K562 (cell line): ENCODE measurements around the gene GUK1. TPM values are rescaled to one million over a fixed set of nuclear protein-coding genes. Genes with fewer than 3 reads are reported as not detected.
A peak's percentile ranks its signal among the peaks of the same experiment; 100 is the strongest.

Experiments used
- BHLHE40 ChIP-seq: IDR thresholded peaks from 2 replicates; pipeline ENCODE4 v1.6.1; 2011; ENCODE audit warnings: low read length, improper control_type of control experiment
- C11orf30 ChIP-seq: fragments of 450-650 bp; IDR thresholded peaks from 2 replicates; pipeline ENCODE4 v1.6.1; 2016; ENCODE audit warnings: low read depth, mild to moderate bottlenecking
- CREM ChIP-seq: IDR thresholded peaks from 2 replicates; pipeline ENCODE4 v1.6.1; 2014; ENCODE audit warnings: antibody characterized with exemption, low read depth
- ERF ChIP-seq: fragments of 450-650 bp; formaldehyde crosslinking; IDR thresholded peaks from 2 replicates; pipeline ENCODE4 v1.4.0; 2020; ENCODE audit warnings: mild to moderate bottlenecking, mixed read lengths
- FOXK2 ChIP-seq, 2 experiments: fragments of 450-650 bp; IDR thresholded peaks in 1 of 2; conservative IDR thresholded peaks in 1 of 2; 2 replicates each; pipeline ENCODE4 v1.6.1; 2016; ENCODE audit warnings: low read depth in 2 of 2, mild to moderate bottlenecking in 1 of 2
- HDAC2 ChIP-seq: fragments of 450-650 bp; IDR thresholded peaks from 2 replicates; pipeline ENCODE4 v1.6.1; 2016; ENCODE audit warnings: mild to moderate bottlenecking
- HLTF ChIP-seq: fragments of 450-650 bp; IDR thresholded peaks from 2 replicates; pipeline ENCODE4 v1.6.1; 2016
- IRF2 ChIP-seq: sonication (generic); formaldehyde crosslinking; IDR thresholded peaks from 2 replicates; pipeline ENCODE4 v1.8.1; 2022; ENCODE audit warnings: mild to moderate bottlenecking, missing genetic modification reagents
- LEF1 ChIP-seq: fragments of 450-650 bp; IDR thresholded peaks from 2 replicates; pipeline ENCODE4 v1.6.1; 2016; ENCODE audit warnings: mild to moderate bottlenecking
- MEF2A ChIP-seq: IDR thresholded peaks from 2 replicates; pipeline ENCODE4 v1.6.1; 2011; ENCODE audit warnings: low read depth, mild to moderate bottlenecking, low read length, moderate library complexity; ENCODE audit not compliant: control insufficient read depth
- NFE2 ChIP-seq: IDR thresholded peaks from 2 replicates; pipeline ENCODE4 v1.6.1; 2014; ENCODE audit warnings: antibody characterized with exemption, low read depth
- PML ChIP-seq: IDR thresholded peaks from 2 replicates; pipeline ENCODE4 v1.6.1; 2012; ENCODE audit warnings: low read length, inconsistent platforms
- TAL1 ChIP-seq: fragments of 450-650 bp; IDR thresholded peaks from 2 replicates; pipeline ENCODE4 v1.6.1; 2016; ENCODE audit warnings: mild to moderate bottlenecking
- TARDBP ChIP-seq: fragments of 450-650 bp; IDR thresholded peaks from 2 replicates; pipeline ENCODE4 v1.6.1; 2016
- TEAD4 ChIP-seq, 2 experiments: sonication (generic) in 1 of 2; formaldehyde crosslinking in 1 of 2; IDR thresholded peaks; 2 replicates each; pipeline versions ENCODE4 v1.6.1 to v1.8.0; 2012 to 2022; ENCODE audit warnings: borderline replicate concordance in 1 of 2, inconsistent platforms in 1 of 2, low read length in 1 of 2, mild to moderate bottlenecking in 1 of 2, missing genetic modification reagents in 1 of 2
- ZNF174 ChIP-seq: fragments of 250-450 bp; sonication (Bioruptor Pico); IDR thresholded peaks from 2 replicates; pipeline ENCODE4 v1.4.0; 2020; ENCODE audit warnings: mild to moderate bottlenecking
- ZNF3 ChIP-seq: fragments of 250-450 bp; sonication (Bioruptor Pico); IDR thresholded peaks from 2 replicates; pipeline ENCODE4 v1.5.0; 2021; ENCODE audit warnings: mild to moderate bottlenecking, moderate library complexity
- ZNF668 ChIP-seq: fragments of 250-450 bp; sonication (Bioruptor Pico); IDR thresholded peaks from 2 replicates; pipeline ENCODE4 v1.8.0; 2022; ENCODE audit warnings: mild to moderate bottlenecking, inconsistent platforms
- polyA plus RNA-seq, 8 experiments: library from polyadenylated mRNA; depleted of rRNA in 4 of 8; stranded (reverse) in 5 of 8; unstranded in 3 of 8; fragments of >200 nt; fragmentation: Nextera tagmentation in 2 of 8; fragmentation: Illumina TruSeq in 1 of 8; extraction: Ambion mirVana in 2 of 8; extraction: Trizol in 1 of 8; gene quantifications; 2 replicates each; pipeline versions ENCODE4 v1.2.1 to v1.2.3, GENCODE V29; 2011 to 2014; ENCODE audit warnings: inconsistent platforms in 1 of 8, missing spikeins in 1 of 8
- total RNA-seq, 7 experiments: library from RNA; depleted of rRNA in 6 of 7; stranded (reverse); fragments of >200 nt in 6 of 7; fragmentation: Illumina TruSeq in 2 of 7; extraction: Trizol in 2 of 7; gene quantifications; 2 replicates each; pipeline versions ENCODE4 v1.2.1 to v1.2.3, GENCODE V29; 2011 to 2021; ENCODE audit warnings: low replicate concordance in 1 of 7
- TF ChIP-seq, protein P1 (sequence below): fragments of 200-800 bp; sonication (Bioruptor generic); IDR thresholded peaks from 2 replicates; pipeline ENCODE4 v1.6.1; 2016; ENCODE audit warnings: missing genetic modification characterization, missing compliant biosample characterization
- TF ChIP-seq, protein P2 (sequence below): fragments of 450-650 bp; formaldehyde crosslinking; IDR thresholded peaks from 2 replicates; pipeline ENCODE4 v1.4.0; 2020; ENCODE audit warnings: mild to moderate bottlenecking, moderate library complexity
- TF ChIP-seq, protein P3 (sequence below): fragments of 450-650 bp; IDR thresholded peaks from 2 replicates; pipeline ENCODE4 v1.6.1; 2016; ENCODE audit warnings: low read depth, mild to moderate bottlenecking, moderate library complexity

The GUK1 gene
- total and polyA plus RNA-seq, 9 of the 15 experiments (the other 6 are each of a cell fraction or from before 2014, with no cell fraction given) = 7.0 to 331 (median 132) TPM

DNA sequence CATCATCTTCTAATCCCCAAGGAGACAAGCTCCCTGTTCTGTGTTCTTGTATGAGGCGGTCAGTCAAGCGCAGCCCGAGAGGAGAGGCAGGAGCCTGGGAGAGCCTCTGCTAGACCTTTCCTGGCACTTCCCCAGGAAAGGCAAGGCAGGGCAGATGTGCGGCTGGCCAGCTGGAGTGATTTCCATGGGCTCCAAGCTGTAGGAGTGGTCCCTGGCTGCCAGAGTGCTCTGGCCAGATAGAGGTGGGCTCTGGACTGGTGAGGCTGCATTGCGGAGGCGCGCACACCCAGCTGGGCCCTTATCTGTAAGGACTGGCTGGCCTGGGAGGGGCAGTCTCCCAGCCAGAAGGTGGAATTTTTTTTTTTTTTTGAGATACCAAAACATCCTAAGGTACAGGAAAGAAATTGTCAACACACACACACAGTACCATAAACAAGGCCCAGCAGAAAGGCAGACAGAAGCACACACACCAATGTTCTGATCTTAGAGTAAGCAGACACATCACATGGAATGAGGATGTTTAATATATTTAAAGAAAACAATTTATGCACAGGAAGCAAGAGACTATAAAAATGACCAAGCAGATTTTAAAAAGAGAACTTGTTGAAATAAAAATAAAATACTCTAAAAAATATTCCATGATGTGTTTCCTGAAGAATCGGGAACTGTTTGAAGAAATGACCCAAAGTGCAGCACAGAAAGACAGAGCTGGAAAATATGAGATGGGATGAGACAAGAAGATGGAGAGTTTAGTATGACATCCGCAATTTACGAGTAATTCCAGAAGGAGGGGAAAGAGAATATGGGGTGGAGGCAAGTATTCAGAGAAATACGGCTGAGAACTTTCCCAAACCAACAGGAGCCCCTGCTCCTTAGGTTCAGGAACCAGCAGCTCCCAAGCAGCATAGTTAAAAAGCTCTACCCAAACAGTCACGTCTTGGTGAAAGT lies 38.9 kb downstream of the GUK1 start (continued):
- TF ChIP-seq, protein P1, sequence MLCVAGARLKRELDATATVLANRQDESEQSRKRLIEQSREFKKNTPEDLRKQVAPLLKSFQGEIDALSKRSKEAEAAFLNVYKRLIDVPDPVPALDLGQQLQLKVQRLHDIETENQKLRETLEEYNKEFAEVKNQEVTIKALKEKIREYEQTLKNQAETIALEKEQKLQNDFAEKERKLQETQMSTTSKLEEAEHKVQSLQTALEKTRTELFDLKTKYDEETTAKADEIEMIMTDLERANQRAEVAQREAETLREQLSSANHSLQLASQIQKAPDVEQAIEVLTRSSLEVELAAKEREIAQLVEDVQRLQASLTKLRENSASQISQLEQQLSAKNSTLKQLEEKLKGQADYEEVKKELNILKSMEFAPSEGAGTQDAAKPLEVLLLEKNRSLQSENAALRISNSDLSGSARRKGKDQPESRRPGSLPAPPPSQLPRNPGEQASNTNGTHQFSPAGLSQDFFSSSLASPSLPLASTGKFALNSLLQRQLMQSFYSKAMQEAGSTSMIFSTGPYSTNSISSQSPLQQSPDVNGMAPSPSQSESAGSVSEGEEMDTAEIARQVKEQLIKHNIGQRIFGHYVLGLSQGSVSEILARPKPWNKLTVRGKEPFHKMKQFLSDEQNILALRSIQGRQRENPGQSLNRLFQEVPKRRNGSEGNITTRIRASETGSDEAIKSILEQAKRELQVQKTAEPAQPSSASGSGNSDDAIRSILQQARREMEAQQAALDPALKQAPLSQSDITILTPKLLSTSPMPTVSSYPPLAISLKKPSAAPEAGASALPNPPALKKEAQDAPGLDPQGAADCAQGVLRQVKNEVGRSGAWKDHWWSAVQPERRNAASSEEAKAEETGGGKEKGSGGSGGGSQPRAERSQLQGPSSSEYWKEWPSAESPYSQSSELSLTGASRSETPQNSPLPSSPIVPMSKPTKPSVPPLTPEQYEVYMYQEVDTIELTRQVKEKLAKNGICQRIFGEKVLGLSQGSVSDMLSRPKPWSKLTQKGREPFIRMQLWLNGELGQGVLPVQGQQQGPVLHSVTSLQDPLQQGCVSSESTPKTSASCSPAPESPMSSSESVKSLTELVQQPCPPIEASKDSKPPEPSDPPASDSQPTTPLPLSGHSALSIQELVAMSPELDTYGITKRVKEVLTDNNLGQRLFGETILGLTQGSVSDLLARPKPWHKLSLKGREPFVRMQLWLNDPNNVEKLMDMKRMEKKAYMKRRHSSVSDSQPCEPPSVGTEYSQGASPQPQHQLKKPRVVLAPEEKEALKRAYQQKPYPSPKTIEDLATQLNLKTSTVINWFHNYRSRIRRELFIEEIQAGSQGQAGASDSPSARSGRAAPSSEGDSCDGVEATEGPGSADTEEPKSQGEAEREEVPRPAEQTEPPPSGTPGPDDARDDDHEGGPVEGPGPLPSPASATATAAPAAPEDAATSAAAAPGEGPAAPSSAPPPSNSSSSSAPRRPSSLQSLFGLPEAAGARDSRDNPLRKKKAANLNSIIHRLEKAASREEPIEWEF (CRISPR knock-in tag) = peak; percentile 81; the same call in 1 of the 2 replicates
- TF ChIP-seq LEF1 (peak; percentile 39; the same call in 1 of the 2 replicates), CREM (peak; percentile 72), NFE2 (0 out of 2 replicates have a peak, but pooled peaks have one; percentile 29), PML (peak; percentile 86), TEAD4 (IDR thresholded peaks at IDR 0.05; ENCODE audit: low read length) (peak; percentile 97), TEAD4 (CRISPR knock-in tag; IDR thresholded peaks at IDR 0.05; ENCODE audit: borderline replicate concordance) (no peak), ZNF174 (no peak), FOXK2 (conservative IDR thresholded peaks at IDR 0.05 in 1 of 2, IDR thresholded peaks at IDR 0.05 in 1 of 2; ENCODE audit: low read depth in 2 of 2) (peak; percentile 80 to 85), HDAC2 (peak; percentile 81; the same call in 1 of the 2 replicates), ZNF3 (CRISPR knock-in tag) (no peak), BHLHE40 (peak; percentile 71), TAL1 (peak; percentile 92), HLTF (peak; percentile 42; the same call in 1 of the 2 replicates), TARDBP (peak; percentile 68; the same call in 1 of the 2 replicates), IRF2 (CRISPR knock-in tag) (no peak), C11orf30 (peak; percentile 44; the same call in 1 of the 2 replicates), MEF2A (0 out of 2 replicates have a peak, but pooled peaks have one; percentile 51), ZNF668 (CRISPR knock-in tag) (no peak), ERF (CRISPR knock-in tag) (0 out of 2 replicates have a peak, but pooled peaks have one; percentile 15)
- TF ChIP-seq, protein P2, sequence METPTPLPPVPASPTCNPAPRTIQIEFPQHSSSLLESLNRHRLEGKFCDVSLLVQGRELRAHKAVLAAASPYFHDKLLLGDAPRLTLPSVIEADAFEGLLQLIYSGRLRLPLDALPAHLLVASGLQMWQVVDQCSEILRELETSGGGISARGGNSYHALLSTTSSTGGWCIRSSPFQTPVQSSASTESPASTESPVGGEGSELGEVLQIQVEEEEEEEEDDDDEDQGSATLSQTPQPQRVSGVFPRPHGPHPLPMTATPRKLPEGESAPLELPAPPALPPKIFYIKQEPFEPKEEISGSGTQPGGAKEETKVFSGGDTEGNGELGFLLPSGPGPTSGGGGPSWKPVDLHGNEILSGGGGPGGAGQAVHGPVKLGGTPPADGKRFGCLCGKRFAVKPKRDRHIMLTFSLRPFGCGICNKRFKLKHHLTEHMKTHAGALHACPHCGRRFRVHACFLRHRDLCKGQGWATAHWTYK = 0 out of 2 replicates have a peak, but pooled peaks have one; percentile 46
- TF ChIP-seq, protein P3, sequence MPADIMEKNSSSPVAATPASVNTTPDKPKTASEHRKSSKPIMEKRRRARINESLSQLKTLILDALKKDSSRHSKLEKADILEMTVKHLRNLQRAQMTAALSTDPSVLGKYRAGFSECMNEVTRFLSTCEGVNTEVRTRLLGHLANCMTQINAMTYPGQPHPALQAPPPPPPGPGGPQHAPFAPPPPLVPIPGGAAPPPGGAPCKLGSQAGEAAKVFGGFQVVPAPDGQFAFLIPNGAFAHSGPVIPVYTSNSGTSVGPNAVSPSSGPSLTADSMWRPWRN = 0 out of 2 replicates have a peak, but pooled peaks have one; percentile 29
